Smooth muscle cell of the brain vasculature (primary cell): ENCODE results near the gene TNFAIP2.

Experiments
- DNase-seq: peaks from one replicate; pipeline ENCODE4 v3.0.0-alpha.2; 2012; ENCODE audit warnings: low read depth, low spot score

Gene TNFAIP2

DNA sequence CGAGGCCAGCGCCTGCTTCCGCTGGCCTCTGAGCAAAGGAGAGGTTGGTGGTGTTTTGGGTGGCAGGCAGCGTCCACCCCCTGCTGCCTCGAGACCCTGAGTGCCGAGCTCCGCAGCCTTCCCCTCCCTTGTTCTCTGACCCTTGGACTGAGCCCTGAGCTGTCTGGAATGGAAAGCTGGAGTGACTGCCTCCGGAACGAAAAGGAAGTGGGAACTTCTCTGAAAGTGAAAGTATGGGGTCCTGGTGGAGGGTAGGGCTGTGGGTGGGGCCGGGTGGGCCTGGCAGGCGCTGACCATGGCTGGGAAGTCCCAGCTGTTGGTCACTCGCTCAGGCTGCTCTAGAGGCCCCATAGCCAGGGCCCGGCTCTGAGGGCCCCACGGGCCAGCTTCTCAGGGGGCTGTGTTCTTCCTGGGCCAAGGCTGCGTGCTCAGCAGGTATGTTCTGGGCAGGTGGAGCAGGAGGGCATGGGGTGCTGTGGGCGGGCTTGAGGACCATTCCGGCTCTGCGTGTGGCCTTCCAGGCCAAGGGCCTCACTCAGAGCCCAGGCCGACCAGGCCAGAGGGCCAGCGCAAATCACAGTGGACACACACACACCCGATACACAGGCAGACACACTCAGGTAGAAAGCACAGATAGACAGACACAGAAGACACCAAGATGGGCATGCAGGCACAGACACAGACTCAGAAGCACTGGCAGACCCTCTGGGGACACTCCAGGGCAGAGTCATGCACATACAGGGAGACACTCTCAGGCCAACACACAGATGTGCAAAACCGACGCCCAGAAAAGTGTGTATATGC lies 28.7 kb upstream of the TNFAIP2 start, which contains the start of gene EXOC3L4:
Gene EXOC3L4 (plus strand): TSS at position 320 of the 804 bp plus-strand sequence. CDS start 5,495 bp downstream, outside the sequence.
- DNase-seq: no peak

DNA sequence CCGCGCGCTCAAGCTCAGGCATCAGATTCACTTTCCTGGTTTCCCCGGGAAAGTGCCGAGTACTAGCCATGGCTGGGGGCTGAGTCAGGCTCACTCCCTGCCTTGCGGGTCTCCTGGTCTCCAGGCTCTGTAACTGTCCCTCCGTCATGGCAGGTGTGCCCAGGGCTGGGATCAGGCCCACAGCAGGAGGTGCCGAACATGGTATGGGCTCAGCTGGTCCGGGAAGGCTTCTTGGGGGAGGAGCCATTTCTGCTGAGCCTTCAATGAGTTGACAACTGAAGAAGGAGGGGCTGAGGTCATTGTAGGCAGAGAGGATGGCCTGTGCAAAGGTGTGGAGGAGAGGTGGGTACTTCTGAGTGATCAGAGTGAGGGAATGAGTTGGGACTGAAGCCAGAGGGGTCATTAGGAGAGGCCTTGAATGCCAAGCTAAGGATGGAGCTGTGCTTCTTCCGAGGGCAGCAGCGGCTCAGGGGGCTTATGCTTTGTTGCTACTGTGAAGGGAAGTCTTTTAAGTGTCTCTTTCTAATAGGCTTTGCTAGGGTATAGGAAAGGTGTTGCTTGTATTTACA lies 28.0 kb upstream of the TNFAIP2 start:
- no peak for DNase-seq

DNA sequence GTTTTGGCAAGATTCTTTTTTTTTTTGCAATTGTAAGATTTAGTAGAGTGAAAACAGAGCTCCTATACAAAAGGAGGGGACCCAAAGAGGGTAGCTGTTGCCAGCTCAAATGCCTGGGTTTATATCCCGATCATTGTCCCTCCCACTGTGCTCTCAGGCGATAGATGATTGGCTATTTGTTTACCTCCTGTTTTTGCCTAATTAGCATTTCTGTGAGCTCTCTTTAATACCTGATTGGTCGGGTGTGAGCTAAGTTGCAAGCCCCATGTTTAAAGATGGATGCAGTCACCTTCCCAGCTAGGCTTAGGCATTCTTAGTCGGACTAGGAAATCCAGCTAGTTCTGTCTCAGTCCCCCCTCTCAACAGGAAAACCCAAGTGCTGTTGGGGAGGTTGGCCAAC lies 26.9 kb upstream of the TNFAIP2 start:
- DNase-seq: no peak

DNA sequence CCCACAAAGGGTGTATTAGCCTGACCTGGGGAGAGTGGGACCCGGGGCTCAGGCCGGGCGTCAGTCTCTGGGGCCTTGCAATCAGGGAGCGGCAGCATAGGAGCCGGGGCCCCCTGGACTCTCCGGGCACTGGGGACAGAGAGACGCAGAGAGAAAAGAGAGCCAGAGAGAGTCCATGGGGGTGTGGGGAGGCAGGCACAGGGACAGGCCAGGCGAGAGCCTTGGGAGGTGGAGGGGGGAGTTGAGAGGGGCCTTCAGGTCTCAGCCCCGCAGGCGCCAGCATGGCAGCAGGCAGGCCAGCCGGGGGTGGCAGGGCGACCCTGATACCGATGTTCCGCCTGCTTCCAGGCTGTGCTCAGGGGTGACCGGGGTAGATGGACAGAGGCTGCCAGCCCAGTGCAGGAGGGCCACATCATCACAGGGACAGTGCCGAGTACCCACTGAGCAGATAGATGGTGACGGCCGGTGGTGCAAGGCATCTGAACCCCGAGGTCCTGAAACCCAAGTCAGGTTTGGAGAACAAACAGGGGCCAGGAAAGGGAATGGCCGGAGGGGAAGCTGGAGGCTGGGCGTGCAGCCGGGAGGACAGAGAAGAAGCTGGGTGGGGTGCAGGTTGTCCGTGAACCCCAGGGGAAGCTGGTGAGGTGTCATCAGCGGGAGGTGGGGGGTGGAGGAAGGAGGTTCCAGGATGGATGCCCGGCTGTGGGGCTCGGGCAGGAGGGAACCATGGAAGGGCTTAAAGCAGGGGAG lies 25.8 kb upstream of the TNFAIP2 start:
- no peak for DNase-seq

DNA sequence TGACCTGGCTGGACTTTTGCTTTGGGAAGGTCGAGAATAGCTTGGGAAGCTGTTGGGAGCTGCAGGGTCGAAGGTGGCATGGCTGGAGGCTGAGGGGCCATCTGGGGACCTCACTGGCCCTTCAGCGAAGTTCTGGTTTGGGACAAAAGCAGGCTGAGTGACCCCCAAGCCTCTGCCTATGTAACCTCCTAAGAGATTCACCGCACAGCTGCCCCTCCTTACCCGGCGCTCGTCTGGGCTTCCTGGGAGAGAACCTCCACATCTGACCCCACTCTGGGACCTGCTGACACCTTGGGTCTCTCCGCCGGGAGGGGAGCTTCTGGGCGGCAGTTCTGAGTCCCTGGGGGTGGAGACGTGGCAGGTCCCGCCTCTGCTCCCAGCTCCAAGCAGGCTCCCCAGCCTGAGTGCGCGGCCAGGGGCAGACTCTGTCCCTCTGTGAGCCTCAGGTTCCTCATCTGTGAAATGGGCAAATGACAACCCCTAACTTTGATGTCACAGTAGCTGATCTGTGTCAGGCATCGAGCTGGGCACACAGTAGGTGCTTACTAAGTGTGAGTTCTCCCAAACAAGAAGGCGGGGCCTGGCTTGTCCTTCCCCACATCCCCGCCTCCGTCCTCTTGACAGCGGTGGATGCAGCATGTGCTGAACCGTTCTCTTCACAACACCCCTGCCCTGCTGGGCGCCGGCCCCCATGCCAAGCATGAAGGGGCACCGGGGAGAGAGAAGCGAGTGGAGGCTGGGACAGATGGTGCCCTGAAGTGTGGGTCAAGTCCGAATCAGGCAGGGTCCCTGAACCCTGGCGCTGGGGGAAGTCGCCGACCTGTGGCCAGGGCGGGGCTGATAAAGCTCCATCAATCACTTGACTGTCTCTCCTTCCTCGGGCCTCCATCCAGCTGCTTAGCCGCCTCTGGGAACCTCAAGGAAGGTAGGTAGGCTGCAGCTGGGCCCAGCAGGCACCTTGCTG lies 25.0 kb upstream of the TNFAIP2 start:
- DNase-seq: no peak

DNA sequence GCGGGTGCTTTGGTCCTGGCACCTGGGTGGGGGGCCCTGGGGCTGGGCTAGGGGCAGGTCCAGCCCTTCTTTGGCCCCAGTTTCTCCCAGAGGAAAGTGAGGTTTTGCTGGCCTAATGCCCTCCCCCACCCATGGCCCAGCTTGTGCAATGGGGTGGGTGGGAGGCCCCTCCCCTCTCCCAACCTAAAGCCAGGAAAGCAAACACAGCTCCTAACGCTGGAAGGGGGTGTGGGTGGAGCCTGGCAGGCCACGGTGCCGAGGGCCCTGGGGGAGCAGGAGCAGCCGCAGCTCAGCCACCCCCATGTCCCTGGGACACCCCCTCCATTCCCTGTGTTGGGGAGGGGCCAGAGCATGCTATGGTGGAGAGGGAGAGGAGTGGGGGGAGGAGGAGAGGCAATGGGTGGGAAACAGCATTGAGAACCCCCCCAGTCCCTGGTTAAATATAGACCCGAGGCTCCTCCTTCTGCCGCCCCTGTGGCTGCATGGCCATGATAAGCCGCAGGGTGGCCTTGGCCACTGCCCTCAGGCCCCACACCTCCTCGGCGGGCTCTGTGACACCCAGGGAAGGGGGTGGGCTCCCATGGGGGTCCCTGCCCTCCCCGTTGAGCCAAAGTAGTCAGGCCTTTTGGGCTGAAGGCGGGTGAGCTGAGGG lies 24.1 kb upstream of the TNFAIP2 start:
- no peak for DNase-seq

DNA sequence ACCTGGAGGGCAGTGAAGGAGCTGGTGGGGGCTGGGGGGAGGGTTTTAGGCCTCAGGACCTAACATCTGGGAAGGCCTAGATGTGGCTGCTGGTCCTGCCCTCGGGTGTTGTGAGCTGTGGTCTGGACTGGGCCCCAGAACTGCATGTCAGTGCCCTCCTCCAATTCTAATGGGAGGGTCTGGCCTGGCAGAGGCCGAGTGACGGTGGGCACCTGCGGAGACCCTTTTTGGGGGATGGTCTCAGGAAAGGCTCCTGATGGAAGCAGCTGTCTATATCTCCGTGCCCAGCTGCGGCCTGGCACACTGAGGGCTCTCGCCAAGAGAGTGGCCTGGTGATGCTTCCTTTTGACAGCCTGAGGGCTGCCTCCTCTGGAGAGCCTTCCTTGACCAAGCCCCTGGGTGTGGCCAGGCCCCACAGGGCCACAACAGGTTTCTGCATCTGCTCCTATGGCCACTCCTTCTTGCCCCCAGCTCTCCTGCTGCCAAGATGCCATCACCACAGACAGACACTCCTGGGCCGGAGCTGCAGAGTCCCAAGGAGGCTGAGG lies 23.5 kb upstream of the TNFAIP2 start:
- no peak for DNase-seq

DNA sequence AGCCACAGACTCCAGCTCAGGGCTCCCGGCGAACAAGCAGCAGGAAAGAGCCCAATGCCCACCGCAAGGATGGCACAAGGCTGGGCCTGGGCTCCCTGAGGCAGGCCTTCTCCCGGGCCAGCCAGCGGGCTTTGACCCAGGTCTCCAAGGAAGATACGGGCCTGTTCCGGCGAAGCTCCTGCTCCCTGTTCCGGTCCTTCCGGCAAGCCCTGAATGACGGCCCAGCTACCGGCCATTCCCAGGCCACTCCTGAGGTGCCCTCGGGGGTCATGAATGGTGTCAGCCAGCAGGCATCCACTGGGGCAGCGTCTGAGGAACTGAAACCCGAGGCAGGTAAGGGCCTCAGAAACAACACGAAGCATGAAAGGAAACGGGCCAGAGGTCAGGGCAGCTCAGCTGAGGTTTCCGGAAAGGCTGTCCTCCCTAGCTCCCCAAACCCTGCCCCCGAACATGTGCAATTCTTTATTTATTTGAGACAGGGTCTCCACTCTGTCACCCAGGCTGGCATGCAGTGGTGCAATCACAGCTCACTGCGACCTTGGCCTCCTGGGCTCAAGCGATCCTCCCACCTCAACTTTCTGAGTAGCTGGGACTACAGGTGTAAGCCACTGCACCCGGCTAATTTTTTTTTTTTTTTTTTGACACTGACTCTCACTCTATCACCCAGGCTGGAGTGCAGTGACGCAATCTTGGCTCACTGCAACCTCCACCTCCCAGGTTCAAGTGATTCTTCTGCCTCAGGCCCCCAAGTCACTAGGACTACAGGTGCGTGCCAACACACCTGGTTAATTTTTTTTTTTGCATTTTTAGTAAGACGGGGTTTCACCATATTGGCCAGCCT lies 22.8 kb upstream of the TNFAIP2 start:
- no peak for DNase-seq

DNA sequence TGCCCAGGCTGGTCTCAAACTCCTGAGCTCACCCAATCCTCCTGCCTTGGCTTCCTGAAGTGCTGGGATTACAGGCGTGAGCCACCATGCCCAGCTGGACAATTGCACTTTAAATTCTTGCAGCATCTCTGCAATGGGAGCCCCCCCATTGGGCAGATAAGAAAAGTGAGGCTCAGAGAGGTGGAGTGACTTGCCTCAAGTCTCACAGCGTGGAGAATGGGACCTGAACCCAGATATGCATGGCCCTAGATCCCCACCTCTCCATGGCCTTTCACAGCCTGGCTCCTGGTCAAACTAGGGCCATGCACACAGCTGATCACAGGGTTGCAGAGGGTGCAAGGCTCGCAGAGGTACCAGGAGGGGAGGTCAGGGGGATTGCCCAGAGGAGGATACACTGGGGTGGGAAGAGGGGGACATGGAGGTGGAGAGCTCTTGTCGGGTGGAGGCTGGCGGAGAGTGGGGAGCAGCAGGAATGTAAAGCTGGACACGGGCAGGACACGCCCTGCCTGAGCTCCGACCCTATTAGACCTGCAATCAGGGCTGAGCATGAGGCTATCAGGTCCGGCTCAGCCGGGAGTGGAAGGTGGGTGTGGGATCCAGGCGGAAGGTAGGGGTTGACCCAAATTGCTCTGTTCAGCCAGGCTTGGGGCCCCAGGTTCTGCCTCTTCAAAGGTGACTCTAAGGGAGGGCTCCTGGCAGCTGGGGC lies 21.9 kb upstream of the TNFAIP2 start:
- no peak for DNase-seq

DNA sequence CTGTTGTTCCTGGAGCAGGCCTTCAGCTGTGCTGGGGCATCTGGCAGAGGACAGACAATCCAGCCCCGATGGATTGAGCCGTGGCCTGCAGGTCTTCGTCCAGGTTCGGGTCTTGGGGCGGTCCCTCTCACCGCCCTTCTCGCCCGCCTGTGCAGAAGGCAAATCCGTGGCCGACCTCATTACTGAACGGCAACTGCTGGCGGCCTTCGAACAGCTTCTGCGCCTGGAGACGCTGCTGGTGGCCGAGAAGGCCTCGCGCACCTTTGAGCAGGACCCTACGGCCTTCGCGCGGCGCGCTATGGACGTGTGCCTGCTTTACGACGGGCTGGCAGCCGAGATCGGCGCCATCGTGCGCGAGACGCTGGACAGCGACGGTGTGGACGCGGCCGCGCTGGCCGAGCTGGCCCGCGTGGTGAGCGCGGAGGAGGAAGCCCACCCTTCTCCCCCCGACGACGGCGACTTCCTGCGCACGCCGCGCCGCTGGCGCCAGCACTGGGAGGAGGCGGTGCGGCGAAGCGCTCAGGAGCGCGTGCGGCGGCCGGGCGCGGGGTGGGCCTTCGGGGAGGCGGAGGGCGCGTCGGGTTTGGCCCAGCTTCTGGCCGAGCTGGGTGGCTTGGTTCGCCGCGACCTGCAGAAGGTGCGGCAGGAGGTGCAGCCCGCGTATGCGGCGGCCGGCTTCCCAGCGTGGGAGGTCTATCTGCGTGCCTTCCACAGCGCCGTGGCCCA lies 21.1 kb upstream of the TNFAIP2 start:
- no peak for DNase-seq

DNA sequence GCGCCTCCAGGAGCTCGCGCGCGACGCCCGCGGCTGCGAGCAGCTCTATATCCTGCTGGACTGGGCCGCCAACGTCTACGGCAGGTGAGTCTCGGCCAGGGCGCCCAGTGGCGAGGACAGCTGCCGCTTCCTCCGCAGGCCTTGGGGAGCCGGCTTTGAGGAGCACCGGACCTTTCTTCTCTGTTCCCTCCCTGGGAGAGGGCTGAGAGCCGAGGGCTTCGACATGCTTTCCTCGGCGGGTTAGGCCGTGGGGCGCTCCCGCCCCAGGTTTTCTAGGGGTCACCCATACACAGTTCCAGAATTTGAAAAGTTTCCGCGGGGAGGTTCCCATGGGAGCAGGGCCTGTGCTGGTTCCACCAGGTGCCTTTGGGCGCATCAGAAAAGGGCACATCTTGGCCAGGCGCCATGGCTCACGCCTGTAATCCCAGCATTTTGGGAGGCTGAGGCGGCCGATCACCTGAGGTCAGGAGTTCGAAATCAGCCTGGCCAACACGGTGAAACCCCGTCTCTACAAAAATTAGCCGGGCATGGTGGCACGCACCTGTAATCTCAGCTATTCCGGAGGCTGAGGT lies 20.5 kb upstream of the TNFAIP2 start:
- no peak for DNase-seq

DNA sequence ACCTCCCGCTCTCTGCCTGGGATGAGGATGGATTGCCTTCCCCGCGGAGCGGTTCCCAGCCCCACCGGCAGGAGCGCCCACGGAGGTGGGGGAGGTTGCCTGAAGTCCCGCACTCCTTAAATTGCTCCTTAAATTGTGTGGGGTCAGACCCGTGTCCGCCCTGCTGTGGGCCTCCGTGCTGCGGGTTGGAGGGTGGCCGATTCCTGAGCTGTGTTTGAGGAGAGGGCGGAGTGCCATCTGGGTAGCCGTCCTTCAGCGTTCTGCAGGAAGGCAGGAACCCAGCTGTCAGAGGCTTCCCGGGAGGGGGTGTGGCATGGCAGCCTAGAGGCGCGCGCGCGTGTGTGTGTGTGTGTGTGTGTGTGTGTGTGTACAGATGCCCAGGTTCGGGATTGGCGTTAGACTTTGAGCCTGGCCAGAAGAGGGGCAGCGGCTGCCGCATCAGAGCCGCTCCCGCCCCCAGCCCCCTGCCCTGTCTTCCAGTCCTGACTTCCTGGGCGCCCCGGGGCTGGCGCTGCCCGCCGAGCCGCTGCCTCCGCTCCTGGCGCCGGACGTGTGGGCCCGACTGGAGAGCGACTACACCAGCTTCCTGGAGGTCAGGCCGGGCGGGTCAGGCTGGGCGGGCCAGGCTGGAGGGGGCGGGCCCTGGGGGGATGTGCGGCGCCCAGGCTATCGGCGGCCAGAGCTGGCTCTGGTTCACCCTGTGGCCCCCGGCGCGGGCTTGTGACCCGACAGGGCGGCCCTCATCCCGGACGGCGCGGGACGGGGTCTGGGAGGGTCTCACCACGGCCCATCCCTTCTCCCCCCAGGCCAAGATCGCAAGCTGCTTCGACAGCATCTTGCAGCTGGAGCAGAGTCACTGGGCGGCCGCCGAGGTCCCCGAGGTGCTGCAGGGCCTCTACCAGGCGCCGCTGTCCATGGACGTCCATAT lies 19.5 kb upstream of the TNFAIP2 start:
- DNase-seq: no peak

DNA sequence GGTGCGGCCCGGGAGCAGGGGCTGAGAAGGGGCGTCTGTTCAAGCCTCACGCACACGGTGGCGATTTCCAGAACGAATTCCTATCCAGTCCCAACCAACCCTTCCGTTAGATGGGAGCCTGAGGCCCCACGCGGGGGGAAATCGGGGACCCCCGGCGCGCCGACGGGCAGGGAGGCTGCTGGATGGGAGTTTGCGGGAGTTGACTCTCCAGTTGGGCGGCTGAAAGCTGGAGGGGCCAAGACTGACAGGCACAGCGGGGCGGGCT lies 18.9 kb upstream of the TNFAIP2 start:
- DNase-seq: no peak

DNA sequence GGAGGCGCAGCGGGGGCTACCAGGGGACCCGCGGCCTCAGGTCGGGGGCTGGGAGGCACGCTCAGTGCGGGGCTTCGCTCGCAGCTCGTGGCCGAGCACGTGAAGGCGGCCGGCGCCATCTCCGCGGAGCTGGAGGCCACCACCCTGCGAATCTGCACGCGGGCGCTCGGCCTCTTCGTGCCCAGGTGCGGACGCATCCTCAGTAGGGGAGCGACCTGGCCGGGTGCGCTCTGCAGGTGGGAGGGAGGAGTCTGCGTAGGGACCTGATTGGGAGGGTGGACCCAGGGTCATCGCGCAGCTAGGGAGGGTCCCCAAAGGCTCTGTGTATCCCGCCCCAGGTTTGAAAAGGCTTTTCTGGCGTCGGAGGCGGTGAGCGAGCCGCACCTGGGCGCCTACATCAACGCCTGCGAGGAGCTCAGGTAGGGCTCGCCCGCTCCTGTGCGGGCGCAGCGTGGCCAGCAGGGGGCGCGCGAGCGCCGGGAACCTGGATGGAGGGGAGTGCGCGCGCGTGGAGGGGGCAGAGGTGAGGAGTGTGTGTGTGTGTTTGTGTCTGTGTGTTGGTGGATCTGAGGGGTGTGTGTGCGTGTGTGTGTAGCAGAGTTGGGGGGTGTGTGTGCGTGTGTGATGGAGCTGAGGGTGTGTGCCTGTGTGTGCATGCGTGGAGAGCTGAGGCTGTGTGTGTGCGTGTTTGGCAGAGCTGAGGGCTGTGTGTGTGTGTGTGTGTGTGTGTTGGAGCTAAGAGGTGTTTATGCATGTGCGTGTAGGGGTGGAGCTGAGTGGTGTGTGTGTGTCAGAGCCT lies 18.4 kb upstream of the TNFAIP2 start:
- no peak for DNase-seq

DNA sequence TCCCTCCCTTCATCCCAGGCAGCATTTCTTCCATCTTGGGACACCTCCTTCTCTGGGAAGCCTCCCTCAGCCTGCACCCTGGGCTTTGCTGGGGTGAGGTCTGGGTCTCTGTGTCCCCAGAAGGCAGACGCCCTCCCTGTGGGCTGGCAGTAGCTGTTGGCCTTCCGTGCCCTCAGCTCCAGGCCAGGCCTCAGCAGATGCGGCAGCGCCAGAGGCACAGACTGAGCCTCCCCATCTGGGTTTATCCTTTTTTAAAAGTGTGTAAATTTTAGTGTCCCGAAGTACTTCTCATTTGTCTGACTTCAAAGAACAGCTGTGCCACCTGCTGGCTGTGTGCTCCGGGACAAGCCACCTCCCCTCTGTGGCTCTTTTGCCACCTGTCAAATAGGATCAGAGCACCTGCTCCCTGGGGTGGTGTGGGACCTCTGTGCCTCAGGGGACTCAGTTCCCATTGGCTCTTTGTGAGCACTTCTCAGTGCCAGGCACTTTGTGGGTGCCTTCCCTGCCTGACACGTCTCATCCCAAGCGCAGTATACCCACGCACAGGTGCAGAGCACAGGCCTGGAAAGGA lies 17.6 kb upstream of the TNFAIP2 start:
- DNase-seq: no peak

DNA sequence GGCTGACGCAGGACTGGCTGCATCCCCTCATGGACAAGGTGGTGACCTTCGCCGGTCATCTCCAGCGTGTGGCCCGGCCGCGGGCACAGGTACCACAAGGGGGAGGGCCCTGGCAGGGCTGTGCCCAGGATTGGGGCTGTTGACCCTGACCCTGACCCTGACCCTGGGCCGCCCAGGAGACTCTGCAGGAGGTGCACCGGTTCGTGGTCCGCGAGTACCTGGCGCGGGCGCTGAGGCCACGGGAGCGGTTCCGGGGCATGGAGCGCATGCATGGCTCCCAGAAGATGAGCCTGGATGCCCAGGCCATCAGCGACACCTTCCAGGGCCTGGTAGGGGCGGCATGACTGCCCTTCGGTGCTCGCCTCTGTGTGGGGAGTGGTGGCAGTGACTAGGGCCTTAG lies 15.8 kb upstream of the TNFAIP2 start:
- DNase-seq: no peak
